ENCODE data around the gene BACH2. TPM values are rescaled to one million over a fixed set of nuclear protein-coding genes. Genes with fewer than 3 reads are reported as not detected.

Gene BACH2
- polyA plus RNA-seq, 1 donor (not counting 4 experiments of a cell fraction or from before 2014, with no cell fraction given) = 0.50 TPM

- Histone ChIP-seq H3K9me1 (ENCODE audit: control insufficient read depth, extremely low read depth, insufficient read depth, low read length) (no peaks in the 10 kb centered on the region), H3K36me3 (ENCODE audit: control insufficient read depth in 2 of 2, extremely low read depth in 1 of 2, insufficient read depth in 2 of 2, low read length in 2 of 2) (no peaks in the 10 kb centered on the region), H4K20me1 (ENCODE audit: control insufficient read depth, extremely low read depth, insufficient read depth, low read length) (no peaks in the 10 kb centered on the region), H3K9me3 (ENCODE audit: control insufficient read depth, low read depth, low read length) (no peaks in the 10 kb centered on the region), H3K9ac (ENCODE audit: control insufficient read depth, extremely low read depth, insufficient read depth, low read length) (no peak overlapping the region), H3K79me2 (ENCODE audit: control insufficient read depth, insufficient read depth, low read length) (no peaks in the 10 kb centered on the region), H2AFZ (ENCODE audit: control insufficient read depth, low read length) (no peak overlapping the region), H3K4me3 (ENCODE audit: control insufficient read depth in 2 of 3, extremely low read depth in 1 of 3, insufficient read depth in 2 of 3, low read depth in 1 of 3, low read length in 3 of 3) (no peak overlapping the region), H3K4me2 (ENCODE audit: control insufficient read depth, extremely low read depth, insufficient read depth, low read depth, low read length) (no peak overlapping the region), H3K4me1 (ENCODE audit: control insufficient read depth, extremely low read depth, insufficient read depth, low read length) (peaks cover 14% of the 10 kb centered on the region), H3K27ac (ENCODE audit: control insufficient read depth, insufficient read depth, low read length) (no peak overlapping the region), H3K27me3 (ENCODE audit: control insufficient read depth, extremely low read depth, insufficient read depth, low read length) (no peaks in the 10 kb centered on the region)
- TF ChIP-seq, protein P1, sequence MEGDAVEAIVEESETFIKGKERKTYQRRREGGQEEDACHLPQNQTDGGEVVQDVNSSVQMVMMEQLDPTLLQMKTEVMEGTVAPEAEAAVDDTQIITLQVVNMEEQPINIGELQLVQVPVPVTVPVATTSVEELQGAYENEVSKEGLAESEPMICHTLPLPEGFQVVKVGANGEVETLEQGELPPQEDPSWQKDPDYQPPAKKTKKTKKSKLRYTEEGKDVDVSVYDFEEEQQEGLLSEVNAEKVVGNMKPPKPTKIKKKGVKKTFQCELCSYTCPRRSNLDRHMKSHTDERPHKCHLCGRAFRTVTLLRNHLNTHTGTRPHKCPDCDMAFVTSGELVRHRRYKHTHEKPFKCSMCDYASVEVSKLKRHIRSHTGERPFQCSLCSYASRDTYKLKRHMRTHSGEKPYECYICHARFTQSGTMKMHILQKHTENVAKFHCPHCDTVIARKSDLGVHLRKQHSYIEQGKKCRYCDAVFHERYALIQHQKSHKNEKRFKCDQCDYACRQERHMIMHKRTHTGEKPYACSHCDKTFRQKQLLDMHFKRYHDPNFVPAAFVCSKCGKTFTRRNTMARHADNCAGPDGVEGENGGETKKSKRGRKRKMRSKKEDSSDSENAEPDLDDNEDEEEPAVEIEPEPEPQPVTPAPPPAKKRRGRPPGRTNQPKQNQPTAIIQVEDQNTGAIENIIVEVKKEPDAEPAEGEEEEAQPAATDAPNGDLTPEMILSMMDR (optimal IDR thresholded peaks at IDR 0.05 in 1 of 3, IDR thresholded peaks at IDR 0.05 in 1 of 3, conservative IDR thresholded peaks at IDR 0.05 in 1 of 3; ENCODE audit: extremely low read depth in 1 of 3, insufficient read depth in 2 of 3, low read length in 3 of 3) = no peak
- no peak for TF ChIP-seq EZH2 (IDR thresholded peaks at IDR 0.05; ENCODE audit: low read length)
- dilution Hi-C loops (cut with MboI; ENCODE audit: extremely low pct_ligation_motif_present, low sequenced_read_pairs) = no loop called here
- no peak for DNase-seq (ENCODE audit: low read depth, low spot score)
- no peak for FAIRE-seq
Measured at GRCh38 chr6:90202156-90202555, 94.5 kb downstream of the BACH2 start.

DNA sequence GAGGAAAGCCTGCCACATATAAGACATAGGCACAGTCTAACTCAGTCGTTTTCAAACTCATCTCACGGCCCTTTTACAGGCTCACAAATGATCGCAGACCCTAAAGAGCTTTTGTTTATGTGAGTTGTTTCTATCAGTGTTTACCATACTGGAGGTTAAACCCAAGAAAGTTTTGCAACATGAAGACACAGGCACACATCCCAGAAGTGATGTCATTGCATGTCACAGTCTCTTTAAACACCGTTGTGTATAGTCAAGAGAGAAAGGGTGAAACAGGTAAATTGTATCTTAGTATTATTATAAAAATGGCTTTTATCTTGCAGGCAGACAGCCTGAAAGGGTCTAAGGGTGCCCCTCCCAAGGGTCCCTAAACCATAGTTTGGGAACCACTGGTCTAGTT lies 96.7 kb downstream of the BACH2 start:
- FAIRE-seq = no peak

More for the DNA sequence above, 96.7 kb downstream of the BACH2 start:
- no peak for DNase-seq (ENCODE audit: low read depth, low spot score)
- H3K4me2 ChIP-seq (ENCODE audit: control insufficient read depth, extremely low read depth, insufficient read depth, low read depth, low read length) = no peak overlapping the region
- H3K9ac ChIP-seq (ENCODE audit: control insufficient read depth, extremely low read depth, insufficient read depth, low read length) = no peak overlapping the region
- H3K4me1 ChIP-seq (ENCODE audit: control insufficient read depth, extremely low read depth, insufficient read depth, low read length) = peaks cover 13% of the 10 kb centered on the region
- H2AFZ ChIP-seq (ENCODE audit: control insufficient read depth, low read length) = no peak overlapping the region
- no peaks in the 10 kb centered on the region for H3K79me2 ChIP-seq (ENCODE audit: control insufficient read depth, insufficient read depth, low read length)
- H3K36me3 ChIP-seq (ENCODE audit: control insufficient read depth in 2 of 2, extremely low read depth in 1 of 2, insufficient read depth in 2 of 2, low read length in 2 of 2) = no peaks in the 10 kb centered on the region
- H3K9me3 ChIP-seq (ENCODE audit: control insufficient read depth, low read depth, low read length) = no peaks in the 10 kb centered on the region
- H3K27ac ChIP-seq (ENCODE audit: control insufficient read depth, insufficient read depth, low read length) = no peak overlapping the region
- no peaks in the 10 kb centered on the region for H3K9me1 ChIP-seq (ENCODE audit: control insufficient read depth, extremely low read depth, insufficient read depth, low read length)
- no peaks in the 10 kb centered on the region for H4K20me1 ChIP-seq (ENCODE audit: control insufficient read depth, extremely low read depth, insufficient read depth, low read length)
- H3K27me3 ChIP-seq (ENCODE audit: control insufficient read depth, extremely low read depth, insufficient read depth, low read length) = no peaks in the 10 kb centered on the region
- TF ChIP-seq, protein P1 (optimal IDR thresholded peaks at IDR 0.05 in 1 of 3, IDR thresholded peaks at IDR 0.05 in 1 of 3, conservative IDR thresholded peaks at IDR 0.05 in 1 of 3; ENCODE audit: extremely low read depth in 1 of 3, insufficient read depth in 2 of 3, low read length in 3 of 3) = no peak
- no peak for TF ChIP-seq EZH2 (IDR thresholded peaks at IDR 0.05; ENCODE audit: low read length)
- dilution Hi-C loops (cut with MboI; ENCODE audit: extremely low pct_ligation_motif_present, low sequenced_read_pairs) = no loop called here
- H3K4me3 ChIP-seq (ENCODE audit: control insufficient read depth in 2 of 3, extremely low read depth in 1 of 3, insufficient read depth in 2 of 3, low read depth in 1 of 3, low read length in 3 of 3) = no peak overlapping the region

Data from keratinocyte (primary cell).